ENCODE data around the gene SLC66A2. TPM values are rescaled to one million over a fixed set of nuclear protein-coding genes. Genes with fewer than 3 reads are reported as not detected.

The SLC66A2 gene
- total RNA-seq, 6 experiments from 2014 or later, result 61.6 to 140 (median 95.8) TPM

DNA sequence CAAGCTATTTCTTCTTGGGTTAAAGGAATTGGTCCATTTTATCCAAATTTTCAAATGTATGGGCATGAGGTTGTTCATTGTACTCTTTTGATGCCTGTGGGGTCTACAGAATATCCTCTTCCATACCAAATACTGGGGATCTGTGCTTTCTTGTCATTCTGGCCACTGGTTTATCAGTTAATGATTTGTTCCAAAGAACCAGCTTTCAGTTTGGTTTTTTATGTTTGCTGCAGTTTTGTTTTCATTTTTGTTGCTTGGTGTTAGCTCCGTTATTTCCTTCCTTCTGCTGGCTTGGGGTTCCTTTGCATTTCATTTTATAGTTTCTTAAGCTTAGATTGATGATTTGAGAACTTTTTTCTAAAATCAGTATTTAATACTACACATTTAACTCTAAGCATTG lies 45.5 kb downstream of the SLC66A2 start:
- no peak for DNase-seq
- Histone ChIP-seq H3K27me3 (no peaks in the 10 kb centered on the region), H3K36me3 (peaks cover 0 to 27% (median 8%) of the 10 kb centered on the region in 4 donors), H3K9me3 (no peaks in the 10 kb centered on the region), H3K4me3 (no peak overlapping the region), H3K27ac (no peak overlapping the region), H3K4me1 (no peaks in the 10 kb centered on the region)
- TF ChIP-seq, protein P1, sequence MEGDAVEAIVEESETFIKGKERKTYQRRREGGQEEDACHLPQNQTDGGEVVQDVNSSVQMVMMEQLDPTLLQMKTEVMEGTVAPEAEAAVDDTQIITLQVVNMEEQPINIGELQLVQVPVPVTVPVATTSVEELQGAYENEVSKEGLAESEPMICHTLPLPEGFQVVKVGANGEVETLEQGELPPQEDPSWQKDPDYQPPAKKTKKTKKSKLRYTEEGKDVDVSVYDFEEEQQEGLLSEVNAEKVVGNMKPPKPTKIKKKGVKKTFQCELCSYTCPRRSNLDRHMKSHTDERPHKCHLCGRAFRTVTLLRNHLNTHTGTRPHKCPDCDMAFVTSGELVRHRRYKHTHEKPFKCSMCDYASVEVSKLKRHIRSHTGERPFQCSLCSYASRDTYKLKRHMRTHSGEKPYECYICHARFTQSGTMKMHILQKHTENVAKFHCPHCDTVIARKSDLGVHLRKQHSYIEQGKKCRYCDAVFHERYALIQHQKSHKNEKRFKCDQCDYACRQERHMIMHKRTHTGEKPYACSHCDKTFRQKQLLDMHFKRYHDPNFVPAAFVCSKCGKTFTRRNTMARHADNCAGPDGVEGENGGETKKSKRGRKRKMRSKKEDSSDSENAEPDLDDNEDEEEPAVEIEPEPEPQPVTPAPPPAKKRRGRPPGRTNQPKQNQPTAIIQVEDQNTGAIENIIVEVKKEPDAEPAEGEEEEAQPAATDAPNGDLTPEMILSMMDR (IDR thresholded peaks at IDR 0.05), result no peak
- TF ChIP-seq POLR2A (IDR thresholded peaks at IDR 0.05), result no peak
- intact Hi-C loops (cut with DNase I), result no loop called here
- 45% methylated on average over 1 of the region's 1 CpG for WGBS (ENCODE audit: insufficient coverage, low coverage, low lambda C conversion rate, missing lambda C conversion rate)
- ATAC-seq, result no peak

DNA sequence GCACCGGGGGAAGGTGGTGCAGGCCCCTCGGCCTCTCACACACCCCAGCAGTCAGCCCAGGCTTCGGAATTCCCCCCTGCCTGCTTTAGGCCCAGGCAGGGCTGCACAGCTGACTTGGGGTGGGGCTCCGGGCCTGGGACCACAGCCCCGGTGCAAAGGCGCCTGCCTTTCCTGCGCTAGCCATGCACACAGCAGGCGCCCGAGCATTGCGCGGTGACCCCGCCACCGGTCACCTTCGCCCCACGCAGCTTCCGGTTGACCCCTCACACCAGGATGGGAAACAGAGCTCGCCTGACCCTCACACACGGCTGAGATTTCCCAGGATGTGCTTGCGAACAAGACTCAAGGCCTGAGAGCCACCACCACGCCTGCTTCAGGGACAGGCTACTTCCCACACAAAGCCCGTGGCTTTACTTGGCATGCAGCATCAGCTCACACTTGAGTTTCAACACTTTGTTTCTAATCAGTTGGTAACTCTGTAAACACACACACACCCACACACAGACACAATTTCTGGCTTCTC lies 46.0 kb downstream of the SLC66A2 start:
- 100% methylated on average over 2 of the region's 21 CpGs for WGBS (ENCODE audit: insufficient coverage, low coverage, low lambda C conversion rate, missing lambda C conversion rate)
- peak in 1 of 3 donors; percentile 24 for DNase-seq

DNA sequence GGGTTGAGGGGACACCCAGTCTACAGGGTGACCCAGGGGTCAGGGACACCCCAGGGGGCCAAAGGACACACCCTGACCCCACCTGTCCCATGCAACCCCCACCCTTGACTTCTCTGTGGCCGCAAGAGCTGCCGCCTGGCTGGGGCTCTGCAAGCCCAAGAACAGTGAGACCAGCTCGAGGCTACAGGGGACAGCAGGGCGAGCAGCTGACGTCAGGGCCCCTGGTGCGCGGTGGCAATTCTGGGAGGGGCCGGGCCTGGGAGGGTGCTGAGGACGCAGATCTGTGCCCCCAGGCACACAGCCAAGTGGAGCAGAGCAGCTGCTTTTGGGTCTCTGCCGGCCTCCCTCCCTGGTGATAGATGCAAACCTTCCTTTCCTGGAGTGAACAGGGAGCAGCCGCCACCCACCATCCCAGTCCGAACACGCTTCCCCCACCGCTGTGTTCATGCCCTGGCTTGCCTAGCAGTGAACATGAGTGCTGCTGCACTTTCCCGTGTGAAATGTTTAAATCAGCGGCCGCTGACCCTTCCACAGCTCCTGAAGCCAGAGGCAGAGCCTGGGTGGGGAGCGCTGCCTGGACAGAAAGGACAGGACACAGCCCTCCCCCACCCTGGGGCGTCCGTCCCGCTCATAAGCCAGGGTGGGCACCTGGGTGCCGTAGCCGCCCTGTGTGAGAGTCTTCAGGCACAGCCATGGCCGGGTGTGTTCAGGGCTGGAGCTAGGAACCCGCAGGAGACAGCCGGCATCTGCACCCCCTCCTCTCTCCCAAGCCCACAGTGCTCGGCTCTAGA lies 46.9 kb downstream of the SLC66A2 start:
- TF ChIP-seq, protein P1 (IDR thresholded peaks at IDR 0.05), result no peak
- no peak for TF ChIP-seq POLR2A (IDR thresholded peaks at IDR 0.05)
- ATAC-seq, result no peak
- no peak overlapping the region for H3K27ac ChIP-seq
- no peaks in the 10 kb centered on the region for H3K27me3 ChIP-seq
- H3K4me3 ChIP-seq, result no peak overlapping the region
- intact Hi-C loops (cut with DNase I), result no loop called here
- no peaks in the 10 kb centered on the region for H3K4me1 ChIP-seq
- no peaks in the 10 kb centered on the region for H3K9me3 ChIP-seq
- WGBS (ENCODE audit: insufficient coverage, low coverage, low lambda C conversion rate, missing lambda C conversion rate), result 93% methylated on average over 3 of the region's 27 CpGs
- H3K36me3 ChIP-seq, result peaks cover 0 to 27% (median 8%) of the 10 kb centered on the region in 4 donors
- DNase-seq, result peak in 1 of 3 donors; percentile 53

More for the DNA sequence above, 46.0 kb downstream of the SLC66A2 start:
- Histone ChIP-seq H3K4me3 (no peak overlapping the region), H3K4me1 (no peaks in the 10 kb centered on the region), H3K27me3 (no peaks in the 10 kb centered on the region), H3K9me3 (no peaks in the 10 kb centered on the region), H3K27ac (no peak overlapping the region), H3K36me3 (peaks cover 0 to 27% (median 8%) of the 10 kb centered on the region in 4 donors)
- intact Hi-C loops (cut with DNase I), result no loop called here
- TF ChIP-seq, protein P1 (IDR thresholded peaks at IDR 0.05), result no peak
- TF ChIP-seq POLR2A (IDR thresholded peaks at IDR 0.05), result no peak
- peak in 1 of 4 donors; percentile 59 for ATAC-seq

DNA sequence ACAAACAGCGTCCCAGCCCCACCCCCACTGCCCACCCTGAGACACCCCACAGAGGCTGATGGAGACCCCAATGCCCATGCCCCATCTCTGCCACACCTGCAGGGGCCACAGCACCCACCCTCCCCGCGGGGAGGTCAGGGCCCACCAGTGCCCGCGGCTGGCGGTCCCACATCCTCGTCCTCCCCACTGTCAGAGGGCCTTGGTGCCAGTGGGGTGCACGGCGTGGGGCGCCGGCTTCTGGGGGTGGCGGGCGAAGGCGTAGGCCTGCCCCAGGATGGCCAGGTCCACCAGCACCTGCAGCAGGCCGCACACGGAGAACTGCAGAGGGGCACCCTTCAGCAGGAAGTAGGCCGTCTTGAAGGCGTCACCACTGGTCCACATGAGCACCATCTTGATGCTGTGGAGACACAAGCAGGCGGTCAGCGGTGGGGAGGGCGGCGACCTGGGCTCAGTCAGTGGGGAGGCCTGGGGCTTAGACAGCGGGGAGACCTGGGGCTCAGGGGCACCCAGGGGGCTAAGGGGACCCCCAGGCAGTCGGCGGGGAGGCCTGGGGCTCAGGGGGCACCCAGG lies 47.6 kb downstream of the SLC66A2 start:
- Histone ChIP-seq H3K27me3 (no peaks in the 10 kb centered on the region), H3K4me1 (no peaks in the 10 kb centered on the region), H3K9me3 (no peaks in the 10 kb centered on the region), H3K36me3 (peaks cover 0 to 27% (median 8%) of the 10 kb centered on the region in 4 donors), H3K27ac (no peak overlapping the region), H3K4me3 (no peak overlapping the region)
- no peak for ATAC-seq
- WGBS (ENCODE audit: insufficient coverage, low coverage, low lambda C conversion rate, missing lambda C conversion rate), result 100% methylated on average over 2 of the region's 25 CpGs
- intact Hi-C loops (cut with DNase I), result no loop called here
- peak in 1 of 3 donors; percentile 42 for DNase-seq
- TF ChIP-seq POLR2A (IDR thresholded peaks at IDR 0.05), result no peak
- TF ChIP-seq, protein P1 (IDR thresholded peaks at IDR 0.05), result no peak
